H9 (cell line): ENCODE measurements around the gene ELF2. TPM values are rescaled to one million over a fixed set of nuclear protein-coding genes. Genes with fewer than 3 reads are reported as not detected.

Source experiments
- DNase-seq: peaks from one replicate; pipeline ENCODE4 v3.0.0-alpha.2; 2017
- H2AFZ ChIP-seq: one replicate; pipeline ENCODE4 v1.6.1; 2013; ENCODE audit warnings: mild to moderate bottlenecking, low read length, control low read depth, moderate library complexity
- H2AK5ac ChIP-seq: 2 replicates; pipeline ENCODE4 v1.6.1; 2013; ENCODE audit warnings: low read length, control low read depth, mixed read lengths; ENCODE audit not compliant: insufficient read length
- H2BK120ac ChIP-seq: one replicate; pipeline ENCODE4 v1.6.1; 2013; ENCODE audit warnings: low read depth, mild to moderate bottlenecking, low read length, control low read depth, inconsistent platforms; ENCODE audit not compliant: poor library complexity, severe bottlenecking
- H2BK12ac ChIP-seq: 2 replicates; pipeline ENCODE4 v1.6.1; 2013; ENCODE audit warnings: low read length, control low read depth, mixed read lengths, low read depth; ENCODE audit not compliant: insufficient read length
- H2BK15ac ChIP-seq: 2 replicates; pipeline ENCODE4 v1.6.1; 2013; ENCODE audit warnings: low read depth, low read length, control low read depth
- H2BK20ac ChIP-seq: one replicate; pipeline ENCODE4 v1.6.1; 2013; ENCODE audit warnings: low read depth, mild to moderate bottlenecking, low read length, control low read depth, inconsistent platforms; ENCODE audit not compliant: poor library complexity, severe bottlenecking
- H2BK5ac ChIP-seq: 2 replicates; pipeline ENCODE4 v1.6.1; 2013; ENCODE audit warnings: low read length, control low read depth, mixed read lengths; ENCODE audit not compliant: insufficient read length
- H3K14ac ChIP-seq: 2 replicates; pipeline ENCODE4 v1.6.1; 2013; ENCODE audit warnings: low read length, control low read depth; ENCODE audit not compliant: insufficient read depth
- H3K18ac ChIP-seq: 2 replicates; pipeline ENCODE4 v1.6.1; 2013; ENCODE audit warnings: low read depth, mild to moderate bottlenecking, mixed read lengths, low read length, control low read depth; ENCODE audit not compliant: insufficient read length
- H3K23ac ChIP-seq: 2 replicates; pipeline ENCODE4 v1.6.1; 2013; ENCODE audit warnings: low read length, control low read depth, mixed read lengths, low read depth; ENCODE audit not compliant: insufficient read length
- H3K23me2 ChIP-seq: 2 replicates; pipeline ENCODE4 v1.6.1; 2013; ENCODE audit warnings: low read depth, mild to moderate bottlenecking, mixed read lengths, low read length, control low read depth; ENCODE audit not compliant: insufficient read length, poor library complexity, severe bottlenecking
- H3K27ac ChIP-seq: 2 replicates; pipeline ENCODE4 v1.5.1; 2013; ENCODE audit warnings: low read length, control low read depth, mixed read lengths, low read depth; ENCODE audit not compliant: insufficient read length
- H3K27me3 ChIP-seq: 2 replicates; pipeline ENCODE4 v1.6.1; 2013; ENCODE audit warnings: low read length, control low read depth, inconsistent platforms; ENCODE audit not compliant: insufficient read depth
- H3K4ac ChIP-seq: 2 replicates; pipeline ENCODE4 v1.6.1; 2013; ENCODE audit warnings: low read depth, mild to moderate bottlenecking, control low read depth, inconsistent platforms, low read length, moderate library complexity
- H3K4me1 ChIP-seq: 2 replicates; pipeline ENCODE4 v1.6.1; 2013; ENCODE audit warnings: low read length, control low read depth, inconsistent platforms; ENCODE audit not compliant: insufficient read depth
- H3K4me2 ChIP-seq: 2 replicates; pipeline ENCODE4 v1.6.1; 2013; ENCODE audit warnings: low read length, control low read depth, mixed read lengths; ENCODE audit not compliant: insufficient read length, insufficient read depth
- H3K56ac ChIP-seq: 2 replicates; pipeline ENCODE4 v1.6.1; 2013; ENCODE audit warnings: low read depth, mild to moderate bottlenecking, mixed read lengths, low read length, control low read depth; ENCODE audit not compliant: insufficient read length
- H3K79me1 ChIP-seq: 2 replicates; pipeline ENCODE4 v1.6.1; 2013; ENCODE audit warnings: low read depth, mild to moderate bottlenecking, moderate library complexity, low read length, control low read depth, inconsistent platforms; ENCODE audit not compliant: insufficient read depth, poor library complexity, severe bottlenecking
- H3K79me2 ChIP-seq: 2 replicates; pipeline ENCODE4 v1.6.1; 2013; ENCODE audit warnings: low read length, control low read depth, inconsistent platforms; ENCODE audit not compliant: insufficient read depth
- H3K9ac ChIP-seq: 2 replicates; pipeline ENCODE4 v1.6.1; 2013; ENCODE audit warnings: low read length, control low read depth, mixed read lengths; ENCODE audit not compliant: insufficient read length; ENCODE audit errors: extremely low read depth
- H3K9me3 ChIP-seq: one replicate; pipeline ENCODE4 v1.6.1; 2013; ENCODE audit warnings: low read depth, low read length, inconsistent platforms; ENCODE audit not compliant: control insufficient read depth
- H3T11ph ChIP-seq: one replicate; pipeline ENCODE4 v1.6.1; 2013; ENCODE audit warnings: mild to moderate bottlenecking, low read length, control low read depth, inconsistent platforms
- H4K20me1 ChIP-seq: one replicate; pipeline ENCODE4 v1.6.1; 2013; ENCODE audit not compliant: control insufficient read depth, insufficient read length, insufficient read depth
- H4K5ac ChIP-seq: 2 replicates; pipeline ENCODE4 v1.6.1; 2013; ENCODE audit warnings: low read depth, mild to moderate bottlenecking, mixed read lengths, low read length, control low read depth; ENCODE audit not compliant: insufficient read length
- H4K8ac ChIP-seq: replicated peaks from 2 replicates; pipeline ENCODE4 v1.6.1; 2013; ENCODE audit warnings: low read length, control low read depth, mixed read lengths, low read depth; ENCODE audit not compliant: insufficient read length
- H4K91ac ChIP-seq: 2 replicates; pipeline ENCODE4 v1.6.1; 2013; ENCODE audit warnings: low read depth, mild to moderate bottlenecking, moderate library complexity, mixed read lengths, low read length, control low read depth; ENCODE audit not compliant: insufficient read length
- H3K27ac Mint-ChIP-seq, 3 experiments: 2 replicates in 2 of 3; 3 replicates in 1 of 3; pipeline ENCODE4 v1.8.0; 2020 to 2021; ENCODE audit warnings: mixed read lengths in 3 of 3, mild to moderate bottlenecking in 1 of 3, moderate library complexity in 1 of 3
- H3K27me3 Mint-ChIP-seq: 2 replicates; pipeline ENCODE4 v1.8.0; 2021; ENCODE audit warnings: low read depth, mild to moderate bottlenecking, moderate library complexity, mixed read lengths
- H3K36me3 Mint-ChIP-seq, 3 experiments: 2 replicates in 2 of 3; 3 replicates in 1 of 3; pipeline ENCODE4 v1.8.0; 2020 to 2021; ENCODE audit warnings: low read depth in 3 of 3, mixed read lengths in 3 of 3; ENCODE audit not compliant: insufficient read depth in 1 of 3
- H3K4me1 Mint-ChIP-seq, 2 experiments: 2 replicates each; pipeline ENCODE4 v1.8.0; 2020; ENCODE audit warnings: mixed read lengths in 2 of 2
- H3K4me3 Mint-ChIP-seq, 2 experiments: 2 replicates in 1 of 2; 3 replicates in 1 of 2; pipeline ENCODE4 v1.8.0; 2020 to 2021; ENCODE audit warnings: mild to moderate bottlenecking in 2 of 2, mixed read lengths in 2 of 2, moderate library complexity in 1 of 2
- H3K9me3 Mint-ChIP-seq, 2 experiments: 2 replicates in 1 of 2; 3 replicates in 1 of 2; pipeline ENCODE4 v1.8.0; 2020; ENCODE audit warnings: mild to moderate bottlenecking in 2 of 2, mixed read lengths in 2 of 2, moderate library complexity in 1 of 2
- CTCF ChIP-seq: fragments of 200-600 bp; sonication (generic); conservative IDR thresholded peaks from 3 replicates; pipeline ENCODE4 v1.8.0; 2021; ENCODE audit warnings: antibody characterized with exemption, mild to moderate bottlenecking
- WGBS: extraction: QIAGEN DNeasy Blood & Tissue Kit; methylation state at CpG from one replicate; pipeline ENCODE4 v1.1.7; 2013; ENCODE audit warnings: missing lambda C conversion rate, low lambda C conversion rate, mixed read lengths; ENCODE audit not compliant: insufficient read length; ENCODE audit errors: extremely low coverage; 5-methylcytosine and 5-hydroxymethylcytosine counted together
- total RNA-seq: library from RNA; stranded (reverse); gene quantifications from 2 replicates; pipeline ENCODE4 v1.2.1, GENCODE V29; 2021

The ELF2 gene
- total RNA-seq, 1 experiment from 2014 or later, result 49.6 TPM

DNA sequence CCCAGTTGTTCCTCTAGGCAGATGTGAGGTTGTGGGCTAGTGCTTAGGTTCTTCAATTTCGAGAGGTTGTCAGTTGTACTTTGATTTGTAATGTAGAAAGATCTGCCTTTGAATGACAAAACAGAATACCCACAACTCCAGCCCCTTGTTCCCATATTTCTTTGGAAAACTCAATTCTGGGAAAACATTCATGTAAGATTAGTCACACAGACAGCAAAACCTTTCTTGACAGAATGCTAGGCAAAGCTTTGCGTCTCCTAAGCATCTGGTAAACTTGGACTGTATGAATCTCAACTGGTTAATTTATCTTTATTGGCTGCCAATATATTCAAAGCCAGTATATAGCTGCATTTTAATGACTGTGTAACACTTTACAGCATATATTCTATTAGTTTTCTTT, 126.6 kb downstream of the ELF2 start:
- Histone ChIP-seq H3K9ac (no peak overlapping the region), H3T11ph (no peak overlapping the region), H3K23me2 (no peaks in the 10 kb centered on the region), H3K18ac (no peak overlapping the region), H3K14ac (no peak overlapping the region), H3K4ac (no peak overlapping the region), H3K23ac (no peak overlapping the region), H3K27ac (peak overlapping the region; percentile 51), H3K27me3 (no peaks in the 10 kb centered on the region), H3K79me1 (no peaks in the 10 kb centered on the region), H4K20me1 (no peaks in the 10 kb centered on the region), H3K4me1 (no peaks in the 10 kb centered on the region), H2BK5ac (no peak overlapping the region), H4K5ac (no peak overlapping the region), H3K4me2 (peak overlapping the region; percentile 25), H4K8ac (no peak overlapping the region), H2AK5ac (no peak overlapping the region), H2AFZ (no peak overlapping the region), H3K56ac (no peak overlapping the region), H3K9me3 (no peaks in the 10 kb centered on the region), H2BK20ac (no peak overlapping the region), H2BK120ac (no peak overlapping the region), H2BK15ac (no peak overlapping the region), H3K79me2 (no peaks in the 10 kb centered on the region), H4K91ac (no peak overlapping the region), H2BK12ac (no peak overlapping the region)
- DNase-seq, result no peak
- H3K27ac Mint-ChIP-seq, result peak overlapping the region in 1 of 3 experiments; percentile 93; a peak in 2 of 7 replicates
- no peaks in the 10 kb centered on the region for H3K9me3 Mint-ChIP-seq
- TF ChIP-seq CTCF, result no peak
- H3K4me3 Mint-ChIP-seq, result no peak overlapping the region
- H3K4me1 Mint-ChIP-seq, result peaks cover 5 to 8% of the 10 kb centered on the region in 2 experiments
- no CpG with 5 or more reads among the region's 2 CpGs for WGBS
- peaks cover 8 to 57% (median 30%) of the 10 kb centered on the region in 3 experiments; a peak in 6 of 7 replicates for H3K36me3 Mint-ChIP-seq
- no peaks in the 10 kb centered on the region for H3K27me3 Mint-ChIP-seq
